ENCODE measurements around the gene PLET1.
A peak's percentile ranks its signal among the peaks of the same experiment; 100 is the strongest.

PLET1 gene

DNA sequence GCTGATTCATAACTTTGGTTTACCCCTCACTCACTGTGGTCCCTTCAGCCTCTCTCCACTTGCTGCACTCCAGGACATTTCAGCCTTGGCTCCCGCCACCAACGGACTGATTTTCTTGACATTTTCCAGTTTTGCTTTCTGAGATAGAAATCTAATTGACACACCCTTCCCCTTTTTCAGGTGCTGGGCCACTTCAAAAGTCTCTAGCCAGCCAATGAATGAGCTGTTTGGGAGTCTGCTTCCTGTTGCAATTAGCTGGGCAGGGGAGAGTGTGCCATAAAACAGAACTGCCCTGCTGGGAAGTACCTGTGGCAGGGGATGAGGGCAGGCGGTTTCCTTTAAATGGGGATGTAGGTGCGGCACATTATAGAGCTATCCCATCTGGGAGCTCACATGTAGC is 21.1 kb upstream of the PLET1 start:
- no peak for DNase-seq (ENCODE audit: low read depth in 2 of 2)

GRCh38 chr11:112280268-112281126 is 19.8 kb upstream of the PLET1 start:
- peak; percentile 37 to 60 for DNase-seq (ENCODE audit: low read depth in 2 of 2)

GRCh38 chr11:112279901-112280267 is 19.2 kb upstream of the PLET1 start:
- DNase-seq (ENCODE audit: low read depth in 2 of 2), result peak; percentile 68 to 75

DNA sequence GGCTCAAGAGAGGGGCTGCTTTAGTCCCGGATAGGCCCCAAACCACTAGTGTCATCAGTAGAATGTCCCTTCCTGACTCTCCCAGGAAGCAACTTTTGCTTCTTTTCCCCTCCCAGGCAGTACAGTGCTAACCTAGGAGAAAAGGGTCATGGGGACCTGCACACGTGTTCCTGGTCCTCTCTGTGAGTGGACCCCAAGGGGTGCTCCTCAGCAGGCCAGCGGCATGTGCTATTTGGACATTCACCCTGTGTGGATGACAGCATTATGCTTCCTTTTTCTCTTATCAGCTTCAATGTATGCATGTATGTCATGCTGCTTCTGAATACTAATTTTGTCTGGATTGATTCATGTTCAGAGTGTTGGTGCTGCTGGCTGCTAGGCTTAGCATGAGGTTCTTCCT is 18.1 kb upstream of the PLET1 start:
- DNase-seq (ENCODE audit: low read depth in 2 of 2), result no peak

- no peak for DNase-seq (ENCODE audit: low read depth in 2 of 2)
Measured at GRCh38 chr11:112277941-112278340, 17.3 kb upstream of the PLET1 start.

DNA sequence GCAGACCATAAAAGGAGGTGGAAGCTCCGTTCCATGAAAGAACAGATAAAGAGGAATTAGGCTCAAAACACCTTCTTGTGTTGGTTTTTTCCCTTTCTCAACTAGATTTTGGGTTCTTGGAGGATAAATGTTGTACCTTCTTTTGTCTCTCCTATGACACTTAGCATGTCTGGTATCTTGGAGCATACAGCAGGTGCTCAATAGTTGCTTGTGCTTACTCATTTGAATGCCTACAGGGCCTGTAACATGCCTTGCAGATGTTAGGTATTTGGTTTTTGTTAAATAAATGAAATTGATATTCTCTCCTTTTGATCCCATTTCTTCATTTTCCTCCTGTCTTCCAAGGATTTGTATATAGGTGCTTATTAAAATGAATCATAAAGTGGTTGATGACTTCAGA is 16.4 kb upstream of the PLET1 start:
- DNase-seq (ENCODE audit: low read depth in 2 of 2), result no peak

GRCh38 chr11:112274007-112274783 is 13.5 kb upstream of the PLET1 start:
- no peak for DNase-seq (ENCODE audit: low read depth in 2 of 2)

DNA sequence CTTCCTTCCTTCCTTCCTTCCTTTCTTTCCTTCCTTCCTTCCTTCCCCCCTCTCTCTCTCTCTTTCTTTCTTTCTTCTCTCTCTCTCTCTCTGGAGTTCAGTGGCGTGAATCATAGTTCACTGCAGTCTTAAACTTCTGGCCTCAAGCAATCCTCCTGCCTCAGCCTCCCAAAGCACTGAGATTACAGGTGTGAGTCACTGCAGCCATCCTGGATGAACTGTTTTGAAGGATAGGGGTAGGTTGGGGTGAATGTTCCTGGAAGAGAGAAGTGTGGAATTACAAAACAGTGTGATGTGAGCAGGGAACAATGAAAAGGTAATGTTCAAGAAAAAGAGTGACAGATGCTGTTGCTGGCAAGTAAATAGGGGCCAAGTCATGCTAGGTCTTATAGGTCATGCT is 12.4 kb upstream of the PLET1 start:
- DNase-seq (ENCODE audit: low read depth in 2 of 2), result no peak

GRCh38 chr11:112271242-112271641 is 10.6 kb upstream of the PLET1 start:
- DNase-seq (ENCODE audit: low read depth in 2 of 2), result no peak

- DNase-seq (ENCODE audit: low read depth in 2 of 2), result no peak
Measured at GRCh38 chr11:112270551-112271180, 10.0 kb upstream of the PLET1 start.

- DNase-seq (ENCODE audit: low read depth in 2 of 2), result no peak
Measured at GRCh38 chr11:112269139-112269538, 8.5 kb upstream of the PLET1 start.

DNA sequence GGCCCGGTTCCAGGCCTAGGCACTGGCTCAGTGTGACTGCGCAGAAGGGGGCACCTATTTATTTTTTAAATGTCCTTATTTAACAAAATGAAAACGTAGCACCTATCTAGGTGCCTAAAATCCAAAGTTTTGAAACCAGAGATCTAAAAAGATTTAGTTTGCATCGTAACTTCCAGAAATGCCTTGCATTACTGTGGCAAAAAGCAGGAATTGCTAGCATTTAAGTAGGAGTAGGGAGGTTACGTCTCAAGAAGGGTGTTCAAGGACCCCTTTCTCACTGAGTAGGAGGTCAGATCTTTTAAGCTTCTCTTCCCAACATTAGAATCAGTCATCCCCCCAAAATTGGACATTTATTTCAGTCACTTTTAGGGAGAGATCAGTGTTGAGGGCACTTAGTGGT is 7.7 kb upstream of the PLET1 start:
- DNase-seq (ENCODE audit: low read depth in 2 of 2), result no peak

- DNase-seq (ENCODE audit: low read depth in 2 of 2), result no peak
Measured at GRCh38 chr11:112267188-112267591, 6.5 kb upstream of the PLET1 start.

GRCh38 chr11:112266410-112266778 is 5.7 kb upstream of the PLET1 start:
- DNase-seq (ENCODE audit: low read depth in 2 of 2), result no peak

GRCh38 chr11:112265659-112266409 is 5.2 kb upstream of the PLET1 start:
- no peak for DNase-seq (ENCODE audit: low read depth in 2 of 2)

- no peak for DNase-seq (ENCODE audit: low read depth in 2 of 2)
Measured at GRCh38 chr11:112255067-112255720, 5.5 kb downstream of the PLET1 start.

DNA sequence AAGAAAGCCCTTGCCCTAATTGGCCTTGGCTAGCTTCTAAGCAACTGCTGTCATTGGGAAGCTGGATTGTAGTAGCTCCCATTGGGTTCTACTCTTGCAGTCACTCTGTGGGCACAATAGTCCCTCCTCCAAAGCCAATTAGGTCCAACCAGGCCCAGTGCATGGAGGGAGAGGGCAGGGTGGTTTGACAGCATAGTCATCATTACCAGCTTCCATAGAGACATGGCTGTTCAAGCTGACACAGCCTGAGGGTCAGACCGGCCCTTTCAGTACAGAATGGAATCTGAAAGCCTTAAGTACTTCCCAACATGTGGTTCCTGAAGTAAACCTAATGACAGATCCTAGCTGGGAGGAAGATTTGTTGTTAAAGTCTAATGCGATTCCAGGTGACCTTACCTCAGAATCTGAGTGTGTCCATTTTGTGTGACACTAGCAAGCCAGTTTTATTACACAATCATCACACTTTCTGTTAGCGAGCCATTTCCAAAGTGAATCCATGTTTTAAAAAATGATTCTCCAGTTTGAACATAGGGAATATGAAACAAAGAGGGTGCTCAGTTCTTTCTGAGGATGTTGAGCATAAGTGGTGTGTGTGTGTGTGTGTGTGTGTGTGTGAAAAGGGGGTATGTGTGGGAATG is 6.9 kb downstream of the PLET1 start:
- DNase-seq (ENCODE audit: low read depth in 2 of 2), result no peak

DNA sequence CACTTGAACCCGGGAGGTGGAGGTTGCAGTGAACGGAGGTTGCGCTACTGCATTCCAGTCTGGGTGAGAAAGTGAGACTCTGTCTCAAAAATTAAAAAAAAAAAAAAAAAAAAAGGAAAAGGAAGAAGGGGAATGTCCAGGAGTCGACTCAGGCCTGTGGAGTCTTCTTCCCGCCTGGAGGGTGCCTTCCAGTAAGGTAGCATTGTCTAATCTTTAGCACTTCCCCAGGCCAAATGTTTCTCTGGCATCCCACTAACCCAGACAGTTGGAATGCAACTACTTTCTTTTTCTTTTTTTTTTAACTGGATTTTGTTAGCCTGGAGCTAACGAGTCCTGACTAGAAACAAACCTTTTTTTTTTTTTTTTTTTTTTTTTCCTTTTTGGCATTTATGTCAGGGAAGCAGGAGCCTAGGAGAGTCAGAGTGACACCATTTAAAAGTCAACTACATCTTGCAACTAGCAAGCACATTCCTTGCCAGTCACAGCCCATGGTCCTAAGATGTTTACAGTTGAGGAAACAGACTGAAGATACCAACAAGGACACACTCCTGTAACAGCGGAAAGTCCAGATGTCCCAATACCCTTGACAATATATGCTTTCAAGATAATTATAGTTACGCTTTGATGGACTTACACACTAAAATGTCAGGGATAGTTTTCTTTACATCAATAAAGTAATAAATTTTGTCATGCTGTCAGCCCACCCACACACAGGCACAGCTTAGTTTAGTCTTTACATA is 10.6 kb downstream of the PLET1 start:
- DNase-seq (ENCODE audit: low read depth in 2 of 2), result no peak

GRCh38 chr11:112248201-112248600 is 12.5 kb downstream of the PLET1 start:
- DNase-seq (ENCODE audit: low read depth in 2 of 2), result no peak

GRCh38 chr11:112247201-112247600 is 13.5 kb downstream of the PLET1 start:
- DNase-seq (ENCODE audit: low read depth in 2 of 2), result no peak
